WTC11 (cell line): ENCODE results near the gene MBP. TPM values are rescaled to one million over a fixed set of nuclear protein-coding genes. Genes with fewer than 3 reads are reported as not detected.

Experiments
- ATAC-seq: fragments of 200-7000 bp; cut with Tn5 transposase; 2 replicates; pipeline ENCODE4 v1.10.0; 2021; ENCODE audit warnings: mild to moderate bottlenecking, moderate library complexity
- CTCF ChIA-PET: fragments of 300-600 bp; sonication (Branson Sonifier 250); formaldehyde crosslinking; loops from one replicate; lab custom pipeline; 2021; ENCODE audit warnings: antibody characterized with exemption; lab: Charles Lee
- POLR2A ChIA-PET: fragments of 350-600 bp; sonication (Branson Sonifier 250); formaldehyde crosslinking; loops from one replicate; lab custom pipeline; 2021; ENCODE audit warnings: antibody characterized with exemption; lab: Charles Lee
- DNase-seq: peaks from one replicate; pipeline ENCODE4 v3.0.0; 2021; ENCODE audit warnings: low spot score
- H3K27ac Mint-ChIP-seq: 2 replicates; pipeline ENCODE4 v1.8.0; 2021; ENCODE audit warnings: mixed read lengths
- H3K27me3 Mint-ChIP-seq: 2 replicates; pipeline ENCODE4 v1.8.0; 2021; ENCODE audit warnings: low read depth, mild to moderate bottlenecking, moderate library complexity, mixed read lengths
- H3K36me3 Mint-ChIP-seq: 2 replicates; pipeline ENCODE4 v1.8.0; 2021; ENCODE audit warnings: mixed read lengths
- H3K4me1 Mint-ChIP-seq: 2 replicates; pipeline ENCODE4 v1.8.0; 2022; ENCODE audit warnings: mixed read lengths
- H3K4me3 Mint-ChIP-seq: 2 replicates; pipeline ENCODE4 v1.8.0; 2021; ENCODE audit warnings: mild to moderate bottlenecking, moderate library complexity, mixed read lengths
- H3K9me3 Mint-ChIP-seq: 2 replicates; pipeline ENCODE4 v1.8.0; 2021; ENCODE audit warnings: mixed read lengths
- CREB1 ChIP-seq: sonication (generic); formaldehyde crosslinking; IDR thresholded peaks from 2 replicates; pipeline ENCODE4 v1.8.0; 2023; ENCODE audit warnings: mild to moderate bottlenecking, missing genetic modification reagents
- CREM ChIP-seq: sonication (generic); formaldehyde crosslinking; IDR thresholded peaks from 2 replicates; pipeline ENCODE4 v1.8.1; 2022; ENCODE audit warnings: mild to moderate bottlenecking, missing genetic modification reagents, moderate library complexity
- HMGA2 ChIP-seq: fragments of 250-450 bp; sonication (Bioruptor Pico); IDR thresholded peaks from 2 replicates; pipeline ENCODE4 v1.4.0; 2021; ENCODE audit warnings: mild to moderate bottlenecking, moderate library complexity
- NR1H2 ChIP-seq: sonication (generic); formaldehyde crosslinking; IDR thresholded peaks from 2 replicates; pipeline ENCODE4 v1.9.0; 2021; ENCODE audit warnings: mild to moderate bottlenecking, moderate library complexity, missing genetic modification reagents
- RORB ChIP-seq: fragments of 250-450 bp; sonication (Bioruptor Pico); IDR thresholded peaks from 2 replicates; pipeline ENCODE4 v1.9.0; 2021; ENCODE audit warnings: mild to moderate bottlenecking
- ZNF121 ChIP-seq: sonication (generic); formaldehyde crosslinking; IDR thresholded peaks from 2 replicates; pipeline ENCODE4 v1.8.0; 2023; ENCODE audit warnings: missing genetic modification reagents
- total RNA-seq: library from RNA; stranded (reverse); gene quantifications from 3 replicates; pipeline ENCODE4 v1.2.3, GENCODE V29; 2021
- TF ChIP-seq, protein P1 (sequence below): sonication (generic); formaldehyde crosslinking; IDR thresholded peaks from 2 replicates; pipeline ENCODE4 v1.8.0; 2023; ENCODE audit warnings: missing genetic modification reagents
- TF ChIP-seq, protein P2 (sequence below): sonication (generic); formaldehyde crosslinking; IDR thresholded peaks from 2 replicates; pipeline ENCODE4 v1.8.1; 2023; ENCODE audit warnings: mild to moderate bottlenecking, missing genetic modification reagents
- TF ChIP-seq, protein P3 (sequence below): sonication (generic); formaldehyde crosslinking; IDR thresholded peaks from 2 replicates; pipeline ENCODE4 v1.8.0; 2022; ENCODE audit warnings: mild to moderate bottlenecking, missing genetic modification reagents
- TF ChIP-seq, protein P4 (sequence below): sonication (generic); formaldehyde crosslinking; IDR thresholded peaks from 2 replicates; pipeline ENCODE4 v1.8.1; 2022; ENCODE audit warnings: low read depth, missing genetic modification reagents, borderline replicate concordance
- TF ChIP-seq, protein P5 (sequence below): sonication (generic); formaldehyde crosslinking; IDR thresholded peaks from 2 replicates; pipeline ENCODE4 v1.8.0; 2023; ENCODE audit warnings: mild to moderate bottlenecking, missing genetic modification reagents
- TF ChIP-seq, protein P6 (sequence below): sonication (generic); formaldehyde crosslinking; IDR thresholded peaks from 2 replicates; pipeline ENCODE4 v1.8.1; 2023; ENCODE audit warnings: mild to moderate bottlenecking, missing genetic modification reagents, borderline replicate concordance

MBP gene
- total RNA-seq, 1 experiment from 2014 or later, result 19.6 TPM

DNA sequence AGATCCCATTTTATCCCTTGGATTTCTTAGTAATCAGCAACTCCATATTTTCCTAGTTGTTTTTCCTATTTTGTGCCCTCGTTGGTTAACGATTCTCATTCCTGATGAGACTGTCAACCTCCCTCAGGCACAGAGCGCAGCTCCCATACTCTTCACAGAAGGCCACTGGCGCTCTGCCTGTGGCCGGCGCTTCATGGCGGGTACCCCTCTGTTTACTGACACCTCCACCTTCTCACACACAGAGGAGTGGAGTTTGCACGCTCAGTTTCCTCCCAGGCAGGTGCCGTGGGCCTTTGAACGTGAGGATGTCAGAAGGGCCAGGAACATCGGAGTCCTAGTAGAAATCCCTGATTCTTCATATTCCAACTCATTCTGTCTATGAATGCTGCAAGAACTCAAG lies 139.0 kb downstream of the MBP start:
- CTCF ChIA-PET, result interaction anchor here (1.0 to 3.5 kb wide), 3 partner anchors 11 to 218 kb away, joined by 3 to 17 read pairs (median 4); no protein-coding TSS in a partner anchor

DNA sequence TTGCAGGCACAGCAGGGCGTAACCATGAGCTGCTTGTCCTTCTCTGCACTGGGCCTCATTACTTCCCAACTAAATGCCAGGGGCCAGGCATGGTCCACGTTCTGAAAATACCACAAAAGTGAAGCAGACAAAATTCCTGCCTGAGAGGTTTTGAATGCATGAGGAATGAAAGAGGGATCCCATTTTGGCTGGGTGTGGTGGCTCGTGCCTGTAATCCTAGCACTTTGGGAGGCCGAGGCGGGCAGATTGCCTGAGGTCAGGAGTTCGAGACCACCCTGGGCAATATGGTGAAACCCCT lies 139.5 kb downstream of the MBP start:
- ChIA-PET POLR2A (no interaction called here), CTCF (interaction anchor here (1.0 to 3.5 kb wide), 2 partner anchors 10 to 43 kb away, joined by 4 to 17 read pairs; no protein-coding TSS in a partner anchor)
- no peak for TF ChIP-seq CREM
- TF ChIP-seq, protein P1, sequence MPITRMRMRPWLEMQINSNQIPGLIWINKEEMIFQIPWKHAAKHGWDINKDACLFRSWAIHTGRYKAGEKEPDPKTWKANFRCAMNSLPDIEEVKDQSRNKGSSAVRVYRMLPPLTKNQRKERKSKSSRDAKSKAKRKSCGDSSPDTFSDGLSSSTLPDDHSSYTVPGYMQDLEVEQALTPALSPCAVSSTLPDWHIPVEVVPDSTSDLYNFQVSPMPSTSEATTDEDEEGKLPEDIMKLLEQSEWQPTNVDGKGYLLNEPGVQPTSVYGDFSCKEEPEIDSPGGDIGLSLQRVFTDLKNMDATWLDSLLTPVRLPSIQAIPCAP (CRISPR knock-in tag), result no peak
- no peak for TF ChIP-seq CREB1
- no peak for TF ChIP-seq RORB (CRISPR knock-in tag)
- TF ChIP-seq ZNF121 (CRISPR knock-in tag), result no peak
- no peak for TF ChIP-seq NR1H2
- TF ChIP-seq, protein P2, sequence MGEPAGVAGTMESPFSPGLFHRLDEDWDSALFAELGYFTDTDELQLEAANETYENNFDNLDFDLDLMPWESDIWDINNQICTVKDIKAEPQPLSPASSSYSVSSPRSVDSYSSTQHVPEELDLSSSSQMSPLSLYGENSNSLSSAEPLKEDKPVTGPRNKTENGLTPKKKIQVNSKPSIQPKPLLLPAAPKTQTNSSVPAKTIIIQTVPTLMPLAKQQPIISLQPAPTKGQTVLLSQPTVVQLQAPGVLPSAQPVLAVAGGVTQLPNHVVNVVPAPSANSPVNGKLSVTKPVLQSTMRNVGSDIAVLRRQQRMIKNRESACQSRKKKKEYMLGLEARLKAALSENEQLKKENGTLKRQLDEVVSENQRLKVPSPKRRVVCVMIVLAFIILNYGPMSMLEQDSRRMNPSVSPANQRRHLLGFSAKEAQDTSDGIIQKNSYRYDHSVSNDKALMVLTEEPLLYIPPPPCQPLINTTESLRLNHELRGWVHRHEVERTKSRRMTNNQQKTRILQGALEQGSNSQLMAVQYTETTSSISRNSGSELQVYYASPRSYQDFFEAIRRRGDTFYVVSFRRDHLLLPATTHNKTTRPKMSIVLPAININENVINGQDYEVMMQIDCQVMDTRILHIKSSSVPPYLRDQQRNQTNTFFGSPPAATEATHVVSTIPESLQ (CRISPR knock-in tag), result no peak
- TF ChIP-seq, protein P3, sequence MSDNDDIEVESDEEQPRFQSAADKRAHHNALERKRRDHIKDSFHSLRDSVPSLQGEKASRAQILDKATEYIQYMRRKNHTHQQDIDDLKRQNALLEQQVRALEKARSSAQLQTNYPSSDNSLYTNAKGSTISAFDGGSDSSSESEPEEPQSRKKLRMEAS (CRISPR knock-in tag), result no peak
- TF ChIP-seq, protein P4, sequence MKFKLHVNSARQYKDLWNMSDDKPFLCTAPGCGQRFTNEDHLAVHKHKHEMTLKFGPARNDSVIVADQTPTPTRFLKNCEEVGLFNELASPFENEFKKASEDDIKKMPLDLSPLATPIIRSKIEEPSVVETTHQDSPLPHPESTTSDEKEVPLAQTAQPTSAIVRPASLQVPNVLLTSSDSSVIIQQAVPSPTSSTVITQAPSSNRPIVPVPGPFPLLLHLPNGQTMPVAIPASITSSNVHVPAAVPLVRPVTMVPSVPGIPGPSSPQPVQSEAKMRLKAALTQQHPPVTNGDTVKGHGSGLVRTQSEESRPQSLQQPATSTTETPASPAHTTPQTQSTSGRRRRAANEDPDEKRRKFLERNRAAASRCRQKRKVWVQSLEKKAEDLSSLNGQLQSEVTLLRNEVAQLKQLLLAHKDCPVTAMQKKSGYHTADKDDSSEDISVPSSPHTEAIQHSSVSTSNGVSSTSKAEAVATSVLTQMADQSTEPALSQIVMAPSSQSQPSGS, result no peak
- TF ChIP-seq, protein P5, sequence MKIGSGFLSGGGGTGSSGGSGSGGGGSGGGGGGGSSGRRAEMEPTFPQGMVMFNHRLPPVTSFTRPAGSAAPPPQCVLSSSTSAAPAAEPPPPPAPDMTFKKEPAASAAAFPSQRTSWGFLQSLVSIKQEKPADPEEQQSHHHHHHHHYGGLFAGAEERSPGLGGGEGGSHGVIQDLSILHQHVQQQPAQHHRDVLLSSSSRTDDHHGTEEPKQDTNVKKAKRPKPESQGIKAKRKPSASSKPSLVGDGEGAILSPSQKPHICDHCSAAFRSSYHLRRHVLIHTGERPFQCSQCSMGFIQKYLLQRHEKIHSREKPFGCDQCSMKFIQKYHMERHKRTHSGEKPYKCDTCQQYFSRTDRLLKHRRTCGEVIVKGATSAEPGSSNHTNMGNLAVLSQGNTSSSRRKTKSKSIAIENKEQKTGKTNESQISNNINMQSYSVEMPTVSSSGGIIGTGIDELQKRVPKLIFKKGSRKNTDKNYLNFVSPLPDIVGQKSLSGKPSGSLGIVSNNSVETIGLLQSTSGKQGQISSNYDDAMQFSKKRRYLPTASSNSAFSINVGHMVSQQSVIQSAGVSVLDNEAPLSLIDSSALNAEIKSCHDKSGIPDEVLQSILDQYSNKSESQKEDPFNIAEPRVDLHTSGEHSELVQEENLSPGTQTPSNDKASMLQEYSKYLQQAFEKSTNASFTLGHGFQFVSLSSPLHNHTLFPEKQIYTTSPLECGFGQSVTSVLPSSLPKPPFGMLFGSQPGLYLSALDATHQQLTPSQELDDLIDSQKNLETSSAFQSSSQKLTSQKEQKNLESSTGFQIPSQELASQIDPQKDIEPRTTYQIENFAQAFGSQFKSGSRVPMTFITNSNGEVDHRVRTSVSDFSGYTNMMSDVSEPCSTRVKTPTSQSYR, result no peak
- TF ChIP-seq, protein P6, sequence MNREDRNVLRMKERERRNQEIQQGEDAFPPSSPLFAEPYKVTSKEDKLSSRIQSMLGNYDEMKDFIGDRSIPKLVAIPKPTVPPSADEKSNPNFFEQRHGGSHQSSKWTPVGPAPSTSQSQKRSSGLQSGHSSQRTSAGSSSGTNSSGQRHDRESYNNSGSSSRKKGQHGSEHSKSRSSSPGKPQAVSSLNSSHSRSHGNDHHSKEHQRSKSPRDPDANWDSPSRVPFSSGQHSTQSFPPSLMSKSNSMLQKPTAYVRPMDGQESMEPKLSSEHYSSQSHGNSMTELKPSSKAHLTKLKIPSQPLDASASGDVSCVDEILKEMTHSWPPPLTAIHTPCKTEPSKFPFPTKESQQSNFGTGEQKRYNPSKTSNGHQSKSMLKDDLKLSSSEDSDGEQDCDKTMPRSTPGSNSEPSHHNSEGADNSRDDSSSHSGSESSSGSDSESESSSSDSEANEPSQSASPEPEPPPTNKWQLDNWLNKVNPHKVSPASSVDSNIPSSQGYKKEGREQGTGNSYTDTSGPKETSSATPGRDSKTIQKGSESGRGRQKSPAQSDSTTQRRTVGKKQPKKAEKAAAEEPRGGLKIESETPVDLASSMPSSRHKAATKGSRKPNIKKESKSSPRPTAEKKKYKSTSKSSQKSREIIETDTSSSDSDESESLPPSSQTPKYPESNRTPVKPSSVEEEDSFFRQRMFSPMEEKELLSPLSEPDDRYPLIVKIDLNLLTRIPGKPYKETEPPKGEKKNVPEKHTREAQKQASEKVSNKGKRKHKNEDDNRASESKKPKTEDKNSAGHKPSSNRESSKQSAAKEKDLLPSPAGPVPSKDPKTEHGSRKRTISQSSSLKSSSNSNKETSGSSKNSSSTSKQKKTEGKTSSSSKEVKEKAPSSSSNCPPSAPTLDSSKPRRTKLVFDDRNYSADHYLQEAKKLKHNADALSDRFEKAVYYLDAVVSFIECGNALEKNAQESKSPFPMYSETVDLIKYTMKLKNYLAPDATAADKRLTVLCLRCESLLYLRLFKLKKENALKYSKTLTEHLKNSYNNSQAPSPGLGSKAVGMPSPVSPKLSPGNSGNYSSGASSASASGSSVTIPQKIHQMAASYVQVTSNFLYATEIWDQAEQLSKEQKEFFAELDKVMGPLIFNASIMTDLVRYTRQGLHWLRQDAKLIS, result no peak
- peaks cover 29% of the 10 kb centered on the region for H3K4me1 Mint-ChIP-seq
- no peaks in the 10 kb centered on the region; the same call in 1 of the 2 replicates for H3K27me3 Mint-ChIP-seq
- H3K4me3 Mint-ChIP-seq, result no peak overlapping the region
- DNase-seq, result no peak
- H3K27ac Mint-ChIP-seq, result no peak overlapping the region
- H3K36me3 Mint-ChIP-seq, result no peaks in the 10 kb centered on the region
- no peak for ATAC-seq
- no peaks in the 10 kb centered on the region for H3K9me3 Mint-ChIP-seq

More for the DNA sequence above, 139.0 kb downstream of the MBP start:
- Mint-ChIP-seq H3K27ac (no peak overlapping the region; the same call in 1 of the 2 replicates), H3K4me3 (no peak overlapping the region), H3K4me1 (peaks cover 25% of the 10 kb centered on the region), H3K27me3 (no peaks in the 10 kb centered on the region; the same call in 1 of the 2 replicates), H3K36me3 (no peaks in the 10 kb centered on the region), H3K9me3 (no peaks in the 10 kb centered on the region)
- TF ChIP-seq HMGA2, result no peak
- DNase-seq (no peak), ATAC-seq (no peak)
- POLR2A ChIA-PET, result no interaction called here
